Measurements from ENCODE around the gene CWH43. TPM values are rescaled to one million over a fixed set of nuclear protein-coding genes. Genes with fewer than 3 reads are reported as not detected.

CWH43 gene
- total and polyA plus RNA-seq, 2 donors (not counting 3 experiments of a cell fraction or from before 2014, with no cell fraction given) = not detected

GRCh38 chr4:48989461-48990203 is 3.6 kb downstream of the CWH43 start:
- Histone ChIP-seq H3K9me3 (replicated peaks; ENCODE audit: control insufficient read depth, insufficient read depth, low read length) (no peaks in the 10 kb centered on the region), H3K4me1 (ENCODE audit: control insufficient read depth, extremely low read depth, insufficient read depth, low read length) (no peaks in the 10 kb centered on the region), H3K27me3 (ENCODE audit: control insufficient read depth in 2 of 2, insufficient read depth in 2 of 2, low read length in 2 of 2) (peaks cover 28 to 41% of the 10 kb centered on the region in 2 experiments), H4K20me1 (replicated peaks; ENCODE audit: control insufficient read depth, extremely low read depth, insufficient read depth, low read length) (no peaks in the 10 kb centered on the region), H2AFZ (ENCODE audit: low read depth, low read length) (no peak overlapping the region), H3K9me1 (replicated peaks; ENCODE audit: control insufficient read depth, extremely low read depth, insufficient read depth, low read length) (no peaks in the 10 kb centered on the region), H3K4me3 (replicated peaks in 1 of 3; ENCODE audit: insufficient read depth in 1 of 3, low read depth in 1 of 3, low read length in 3 of 3) (no peak overlapping the region), H3K27ac (ENCODE audit: insufficient read depth, low read depth, low read length) (no peak overlapping the region), H3K79me2 (ENCODE audit: control insufficient read depth, insufficient read depth, low read length) (no peaks in the 10 kb centered on the region), H3K4me2 (ENCODE audit: insufficient read depth, low read length) (no peak overlapping the region), H3K9ac (replicated peaks; ENCODE audit: extremely low read depth, insufficient read depth, low read length) (no peak overlapping the region), H3K36me3 (ENCODE audit: control insufficient read depth in 2 of 2, extremely low read depth in 1 of 2, insufficient read depth in 2 of 2, low read length in 2 of 2) (no peaks in the 10 kb centered on the region)
- BruUV-seq (replicated peaks) = no TSS peak
- intact Hi-C loops (cut with micrococcal nuclease) = loop anchor here (5.0 kb wide), 1 partner anchor 622 kb away; no protein-coding TSS in a partner anchor
- TF ChIP-seq, protein P1, sequence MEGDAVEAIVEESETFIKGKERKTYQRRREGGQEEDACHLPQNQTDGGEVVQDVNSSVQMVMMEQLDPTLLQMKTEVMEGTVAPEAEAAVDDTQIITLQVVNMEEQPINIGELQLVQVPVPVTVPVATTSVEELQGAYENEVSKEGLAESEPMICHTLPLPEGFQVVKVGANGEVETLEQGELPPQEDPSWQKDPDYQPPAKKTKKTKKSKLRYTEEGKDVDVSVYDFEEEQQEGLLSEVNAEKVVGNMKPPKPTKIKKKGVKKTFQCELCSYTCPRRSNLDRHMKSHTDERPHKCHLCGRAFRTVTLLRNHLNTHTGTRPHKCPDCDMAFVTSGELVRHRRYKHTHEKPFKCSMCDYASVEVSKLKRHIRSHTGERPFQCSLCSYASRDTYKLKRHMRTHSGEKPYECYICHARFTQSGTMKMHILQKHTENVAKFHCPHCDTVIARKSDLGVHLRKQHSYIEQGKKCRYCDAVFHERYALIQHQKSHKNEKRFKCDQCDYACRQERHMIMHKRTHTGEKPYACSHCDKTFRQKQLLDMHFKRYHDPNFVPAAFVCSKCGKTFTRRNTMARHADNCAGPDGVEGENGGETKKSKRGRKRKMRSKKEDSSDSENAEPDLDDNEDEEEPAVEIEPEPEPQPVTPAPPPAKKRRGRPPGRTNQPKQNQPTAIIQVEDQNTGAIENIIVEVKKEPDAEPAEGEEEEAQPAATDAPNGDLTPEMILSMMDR (IDR thresholded peaks at IDR 0.05; ENCODE audit: extremely low read depth in 1 of 2, insufficient read depth in 1 of 2, low read depth in 1 of 2, low read length in 2 of 2) = no peak
- TF ChIP-seq FOS (IDR thresholded peaks at IDR 0.05; ENCODE audit: borderline replicate concordance, insufficient read depth, low read length) (no peak), POLR2A (IDR thresholded peaks at IDR 0.05; ENCODE audit: low read depth, low read length) (no peak), POLR2AphosphoS5 (IDR thresholded peaks at IDR 0.05; ENCODE audit: insufficient read depth, low read depth, low read length) (no peak), JUN (IDR thresholded peaks at IDR 0.05; ENCODE audit: borderline replicate concordance, insufficient read depth, insufficient read length, low read depth) (no peak), EZH2 (IDR thresholded peaks at IDR 0.05; ENCODE audit: borderline replicate concordance, low read depth, low read length, severe bottlenecking) (no peak), GATA2 (IDR thresholded peaks at IDR 0.05; ENCODE audit: insufficient read depth, insufficient read length, low read depth, low read length) (no peak), MYC (IDR thresholded peaks at IDR 0.05; ENCODE audit: low read depth, low read length) (no peak)
- TF ChIP-seq, protein P2, sequence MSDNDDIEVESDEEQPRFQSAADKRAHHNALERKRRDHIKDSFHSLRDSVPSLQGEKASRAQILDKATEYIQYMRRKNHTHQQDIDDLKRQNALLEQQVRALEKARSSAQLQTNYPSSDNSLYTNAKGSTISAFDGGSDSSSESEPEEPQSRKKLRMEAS (IDR thresholded peaks at IDR 0.05; ENCODE audit: insufficient read depth, insufficient read length) = no peak
- DNase-seq (ENCODE audit: low read depth, low spot score) (no peak), FAIRE-seq (no peak)
- ChIA-PET CTCF (no interaction called here), POLR2A (no interaction called here)
- dilution Hi-C loops (cut with MboI; ENCODE audit: extremely low pct_ligation_motif_present, low sequenced_read_pairs) = no loop called here
